B cell (primary cell): ENCODE data around the gene CD300LB. TPM values are rescaled to one million over a fixed set of nuclear protein-coding genes. Genes with fewer than 3 reads are reported as not detected.
"Not testable (repeated sequence)": the region's sequence is repeated elsewhere in the genome, so short reads cannot be mapped to it uniquely, and the experiment has no call there.

Source experiments
- ATAC-seq: fragments of 200-7000 bp; cut with Tn5 transposase; one replicate; pipeline ENCODE4 v1.10.0; 2021; ENCODE audit warnings: low read depth, mild to moderate bottlenecking, moderate number of reproducible peaks, moderate library complexity
- CTCF ChIA-PET: fragments of 350-600 bp; sonication (Branson Sonifier 250); formaldehyde crosslinking; loops from one replicate; lab custom pipeline; 2021; ENCODE audit warnings: antibody characterized with exemption, inconsistent platforms; lab: Charles Lee
- POLR2A ChIA-PET: fragments of 350-600 bp; sonication (Branson Sonifier 250); formaldehyde crosslinking; loops from one replicate; lab custom pipeline; 2021; ENCODE audit warnings: antibody characterized with exemption; lab: Charles Lee
- DNase-seq: peaks from one replicate; pipeline ENCODE4 v3.0.0; 2013
- H2AFZ ChIP-seq: 2 replicates; pipeline ENCODE4 v1.6.1; 2012; ENCODE audit warnings: mild to moderate bottlenecking, low read depth, low read length; ENCODE audit not compliant: insufficient read depth, poor library complexity, severe bottlenecking
- H3K27ac ChIP-seq, 2 donors: 1 replicate in 1 of 2; 2 replicates in 1 of 2; pipeline ENCODE4 v1.5.1; 2012 to 2013; ENCODE audit warnings: low read length in 2 of 2, mild to moderate bottlenecking in 2 of 2, moderate library complexity in 1 of 2
- H3K27me3 ChIP-seq, 4 experiments: fragments of 200-600 bp in 1 of 4; sonication (generic) in 1 of 4; replicated peaks in 1 of 4; 1 replicate in 2 of 4; 2 replicates in 2 of 4; pipeline versions ENCODE4 v1.6.1 to v1.7.0; 2013 to 2016; ENCODE audit warnings: low read length in 3 of 4, mild to moderate bottlenecking in 2 of 4, mixed read lengths in 1 of 4, moderate library complexity in 1 of 4; ENCODE audit not compliant: insufficient read depth in 4 of 4, control insufficient read depth in 3 of 4; ENCODE audit errors: control extremely low read depth in 1 of 4
- H3K36me3 ChIP-seq, 2 experiments: replicated peaks in 1 of 2; 1 replicate in 1 of 2; 2 replicates in 1 of 2; pipeline versions ENCODE4 v1.6.1 to v1.7.1; 2013; ENCODE audit warnings: low read length in 1 of 2; ENCODE audit not compliant: insufficient read depth in 2 of 2, control insufficient read depth in 1 of 2; ENCODE audit errors: control extremely low read depth in 1 of 2, extremely low read depth in 1 of 2
- H3K4me1 ChIP-seq, 2 donors: fragments of 200-600 bp in 1 of 2; sonication (generic) in 1 of 2; 1 replicate in 1 of 2; 2 replicates in 1 of 2; pipeline versions ENCODE4 v1.5.1 to v1.6.1; 2013 to 2017; ENCODE audit warnings: low read length in 2 of 2; ENCODE audit not compliant: control insufficient read depth in 2 of 2, insufficient read depth in 2 of 2
- H3K4me2 ChIP-seq: replicated peaks from 2 replicates; pipeline ENCODE3; 2012; ENCODE audit warnings: mild to moderate bottlenecking, low read depth, low read length; ENCODE audit not compliant: poor library complexity, severe bottlenecking
- H3K4me3 ChIP-seq, 5 experiments: fragments of 200-600 bp in 1 of 5; sonication (generic) in 1 of 5; 1 replicate in 3 of 5; 2 replicates in 2 of 5; pipeline versions ENCODE4 v1.5.1 to v1.7.0; 2011 to 2016; ENCODE audit warnings: low read length in 4 of 5, mild to moderate bottlenecking in 4 of 5, low read depth in 2 of 5, control low read depth in 1 of 5, moderate library complexity in 1 of 5; ENCODE audit not compliant: insufficient read depth in 1 of 5; ENCODE audit errors: control extremely low read depth in 1 of 5, extremely low read depth in 1 of 5
- H3K79me2 ChIP-seq: fragments of 200-600 bp; sonication (generic); one replicate; pipeline ENCODE4 v1.6.0; 2016; ENCODE audit warnings: low read length; ENCODE audit not compliant: control insufficient read depth, insufficient read depth
- H3K9ac ChIP-seq: fragments of 200-600 bp; sonication (generic); 2 replicates; pipeline ENCODE4 v1.6.1; 2017; ENCODE audit warnings: mild to moderate bottlenecking, low read length, moderate library complexity
- H3K9me3 ChIP-seq, 3 donors: one replicate each; pipeline versions ENCODE4 v1.6.1 to v1.7.1; 2013; ENCODE audit warnings: low read length in 2 of 3; ENCODE audit not compliant: control insufficient read depth in 2 of 3, insufficient read depth in 1 of 3; ENCODE audit errors: control extremely low read depth in 1 of 3
- H4K20me1 ChIP-seq: 2 replicates; pipeline ENCODE4 v1.6.0; 2012; ENCODE audit warnings: mild to moderate bottlenecking, low read length; ENCODE audit not compliant: insufficient read depth, control insufficient read depth, poor library complexity, severe bottlenecking
- H3K27ac Mint-ChIP-seq: one replicate; pipeline ENCODE4 v1.8.0; 2021; ENCODE audit warnings: mixed read lengths
- H3K27me3 Mint-ChIP-seq: one replicate; pipeline ENCODE4 v1.8.0; 2021; ENCODE audit warnings: mixed read lengths
- H3K4me1 Mint-ChIP-seq: one replicate; pipeline ENCODE4 v1.8.0; 2021; ENCODE audit warnings: mixed read lengths
- H3K4me3 Mint-ChIP-seq: one replicate; pipeline ENCODE4 v1.8.0; 2021; ENCODE audit warnings: mixed read lengths
- H3K9me3 Mint-ChIP-seq: one replicate; pipeline ENCODE4 v1.8.0; 2022; ENCODE audit warnings: mixed read lengths; ENCODE audit not compliant: insufficient read depth
- CTCF ChIP-seq: fragments of 200-600 bp; IDR thresholded peaks from one replicate; pipeline ENCODE4 v1.8.0; 2022; ENCODE audit warnings: antibody characterized with exemption, mild to moderate bottlenecking
- EZH2 ChIP-seq: IDR thresholded peaks from 2 replicates; pipeline ENCODE4 v1.6.1; 2012; ENCODE audit warnings: borderline replicate concordance, low read depth, mild to moderate bottlenecking, moderate library complexity, low read length; ENCODE audit not compliant: insufficient read depth, poor library complexity, severe bottlenecking
- WGBS: methylation state at CpG from one replicate; pipeline ENCODE4 v1.1.5; 2013; ENCODE audit warnings: missing lambda C conversion rate; ENCODE audit not compliant: insufficient coverage; 5-methylcytosine and 5-hydroxymethylcytosine counted together
- intact Hi-C: fragments of 100-400 bp; cut with micrococcal nuclease; formaldehyde crosslinking; loops from one replicate; pipeline ENCODE4 v1.10.0; 2022
- polyA plus RNA-seq: library from polyadenylated mRNA; depleted of rRNA; stranded (reverse); fragments of >200 nt; gene quantifications from 2 replicates; pipeline ENCODE4 v1.2.3, GENCODE V29; 2012
- total RNA-seq, 2 donors: library from RNA; stranded (reverse); fragments of 120-200 nt in 1 of 2; gene quantifications; 1 replicate in 1 of 2; 2 replicates in 1 of 2; pipeline versions ENCODE4 v1.2.3 to v1.2.4, GENCODE V29; 2013 to 2022

Gene CD300LB
- total and polyA plus RNA-seq, 2 donors (not counting 1 experiment from before 2014, with no cell fraction given), result 0.12 to 0.39 TPM

GRCh38 chr17:74558882-74559519 is 27.7 kb upstream of the CD300LB start:
- DNase-seq (no peak), ATAC-seq (no peak)
- Histone ChIP-seq H3K4me3 (no peak overlapping the region), H2AFZ (no peak overlapping the region), H3K27me3 (no peaks in the 10 kb centered on the region), H3K9ac (no peak overlapping the region), H3K4me1 (peaks cover 36 to 54% of the 10 kb centered on the region in 2 donors), H3K4me2 (peak overlapping the region; percentile 34), H3K9me3 (peaks cover 0 to 9% (median 8%) of the 10 kb centered on the region in 3 donors), H3K79me2 (no peaks in the 10 kb centered on the region), H4K20me1 (no peaks in the 10 kb centered on the region), H3K36me3 (no peaks in the 10 kb centered on the region), H3K27ac (peak overlapping the region; percentile 47 to 79)
- peaks cover 27% of the 10 kb centered on the region for H3K4me1 Mint-ChIP-seq
- peak overlapping the region; percentile 66 for H3K27ac Mint-ChIP-seq
- no peaks in the 10 kb centered on the region for H3K9me3 Mint-ChIP-seq
- POLR2A ChIA-PET, result no interaction called here
- TF ChIP-seq EZH2 (no peak), CTCF (no peak)
- CTCF ChIA-PET, result no interaction called here
- intact Hi-C loops, result no loop called here
- peak overlapping the region; percentile 4 for H3K4me3 Mint-ChIP-seq
- WGBS, result 50% methylated on average over 2 of the region's 6 CpGs
- peaks cover 19% of the 10 kb centered on the region for H3K27me3 Mint-ChIP-seq

- H3K27me3 ChIP-seq, ATAC-seq, POLR2A ChIA-PET, H3K9ac ChIP-seq, H4K20me1 ChIP-seq, H2AFZ ChIP-seq, H3K9me3 Mint-ChIP-seq, H3K9me3 ChIP-seq, CTCF ChIA-PET, H3K4me3 ChIP-seq, H3K36me3 ChIP-seq, intact Hi-C loops, H3K79me2 ChIP-seq: not testable (repeated sequence)
- WGBS, result 73% methylated on average over 4 of the region's 4 CpGs
- Mint-ChIP-seq H3K4me1 (peaks cover 27% of the 10 kb centered on the region), H3K27me3 (peaks cover 15% of the 10 kb centered on the region), H3K4me3 (peak overlapping the region; percentile 44), H3K27ac (peak overlapping the region; percentile 66)
- Histone ChIP-seq H3K4me2 (peak overlapping the region; percentile 34), H3K4me1 (peaks cover 36 to 54% of the 10 kb centered on the region in 2 donors), H3K27ac (peak overlapping the region; percentile 47 to 79)
- peak; percentile 47 for DNase-seq
These were observed 27.1 kb upstream of the CD300LB start for GRCh38 chr17:74558402-74558801.
